GM19328 (cell line): ENCODE data around the gene VMO1.
"Not testable (repeated sequence)": the region's sequence is repeated elsewhere in the genome, so short reads cannot be mapped to it uniquely, and the experiment has no call there.

Experiments used
- ATAC-seq: cut with Tn5 transposase; IDR thresholded peaks from one replicate; pipeline ENCODE4 v1.9.1; 2021; ENCODE audit warnings: mild to moderate bottlenecking, moderate library complexity; ENCODE audit not compliant: unreplicated experiment

Gene VMO1, protein sequence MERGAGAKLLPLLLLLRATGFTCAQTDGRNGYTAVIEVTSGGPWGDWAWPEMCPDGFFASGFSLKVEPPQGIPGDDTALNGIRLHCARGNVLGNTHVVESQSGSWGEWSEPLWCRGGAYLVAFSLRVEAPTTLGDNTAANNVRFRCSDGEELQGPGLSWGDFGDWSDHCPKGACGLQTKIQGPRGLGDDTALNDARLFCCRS

DNA sequence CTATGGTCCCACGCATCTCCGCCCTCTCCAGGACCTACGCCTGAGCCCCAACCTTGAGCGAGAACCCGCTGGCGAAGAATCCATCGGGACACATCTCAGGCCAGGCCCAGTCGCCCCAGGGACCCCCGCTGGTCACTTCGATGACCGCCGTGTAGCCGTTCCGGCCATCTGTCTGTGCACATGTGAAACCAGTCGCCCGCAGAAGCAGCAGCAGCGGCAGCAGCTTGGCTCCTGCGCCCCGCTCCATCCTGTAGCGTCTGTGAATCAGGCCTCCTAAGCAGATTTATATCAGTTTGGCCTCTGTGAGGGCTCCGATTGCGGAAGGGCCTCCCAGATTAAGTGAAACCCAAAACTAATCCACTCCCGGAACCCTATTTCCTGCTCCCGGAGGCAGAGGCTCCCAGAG is at the start of gene VMO1:
Gene VMO1, minus strand, starts transcription at position 259 of the 406 bp plus-strand sequence. Its CDS starts 12 bp downstream, at position 247.
- no peak for ATAC-seq

GRCh38 chr17:4834681-4835020 is 48.5 kb upstream of the VMO1 start:
- ATAC-seq = no peak

- ATAC-seq = no peak
Observed at GRCh38 chr17:4833941-4834680, 47.9 kb upstream of the VMO1 start.

DNA sequence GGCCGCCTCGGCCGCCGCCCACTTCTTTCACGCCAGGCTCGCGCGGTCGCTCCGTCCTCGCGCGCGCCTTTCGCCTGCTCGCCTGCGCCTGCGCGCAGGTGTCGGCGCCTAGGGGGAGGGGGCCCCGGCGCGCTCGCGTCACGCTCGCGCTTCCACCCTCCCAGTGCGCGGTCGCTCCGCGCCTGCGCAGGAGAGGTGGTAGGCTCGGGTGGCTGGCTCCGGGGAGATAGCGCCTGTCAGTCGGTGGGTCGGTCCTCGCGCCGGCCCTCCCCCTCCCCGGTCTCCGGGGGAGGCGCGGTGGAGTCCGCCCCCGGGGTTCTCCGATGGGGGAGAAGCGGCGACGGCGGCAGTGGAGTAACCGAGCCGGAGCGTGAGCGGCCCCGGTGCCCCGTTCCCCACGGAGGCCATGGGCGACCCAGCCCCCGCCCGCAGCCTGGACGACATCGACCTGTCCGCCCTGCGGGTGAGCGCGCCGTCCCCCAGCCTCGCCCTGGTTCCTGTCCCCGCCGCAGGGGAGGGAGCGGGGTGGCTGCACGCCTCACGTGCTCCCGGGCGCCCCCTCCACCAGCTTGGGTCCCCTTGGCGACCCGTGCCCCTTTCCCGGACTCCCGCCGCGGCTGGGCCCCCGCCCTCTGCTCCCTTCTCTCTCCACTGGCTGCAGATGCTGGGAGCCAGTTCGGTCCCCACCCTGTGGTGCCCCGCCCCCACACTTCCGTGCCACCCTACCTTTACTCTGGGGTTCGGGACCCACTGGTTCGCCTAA is 47.2 kb upstream of the VMO1 start, which contains the start of gene MINK1:
Gene MINK1, plus strand, starts transcription at position 163 of the 763 bp plus-strand sequence. Its CDS starts 244 bp downstream, at position 407.
- peak; percentile 88 for ATAC-seq

GRCh38 chr17:4832829-4833177 is 46.6 kb upstream of the VMO1 start:
- ATAC-seq = not testable (repeated sequence)

GRCh38 chr17:4827399-4827798 is 41.2 kb upstream of the VMO1 start:
- no peak for ATAC-seq

GRCh38 chr17:4823373-4824089 is 37.4 kb upstream of the VMO1 start:
- no peak for ATAC-seq

DNA sequence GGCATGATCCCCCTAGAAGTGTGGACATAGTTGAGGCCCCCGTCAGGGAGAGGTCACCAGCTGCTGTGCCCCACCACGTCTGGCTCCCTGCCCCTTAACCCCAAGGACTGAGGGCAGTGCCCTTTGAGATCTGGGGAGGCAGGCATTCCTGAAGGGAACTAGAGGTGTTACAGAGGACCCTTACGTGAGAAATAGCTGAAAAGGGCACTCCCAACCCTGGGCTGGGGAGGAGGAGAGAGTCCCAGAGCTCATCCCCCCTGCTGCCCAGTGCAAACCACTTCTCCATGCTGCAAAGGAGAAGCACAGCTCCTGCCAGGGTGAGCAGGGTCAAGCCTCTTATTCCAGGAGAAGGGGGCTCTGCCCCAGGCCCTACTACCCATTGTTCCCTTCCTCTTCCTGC is 36.7 kb upstream of the VMO1 start:
- ATAC-seq = no peak

DNA sequence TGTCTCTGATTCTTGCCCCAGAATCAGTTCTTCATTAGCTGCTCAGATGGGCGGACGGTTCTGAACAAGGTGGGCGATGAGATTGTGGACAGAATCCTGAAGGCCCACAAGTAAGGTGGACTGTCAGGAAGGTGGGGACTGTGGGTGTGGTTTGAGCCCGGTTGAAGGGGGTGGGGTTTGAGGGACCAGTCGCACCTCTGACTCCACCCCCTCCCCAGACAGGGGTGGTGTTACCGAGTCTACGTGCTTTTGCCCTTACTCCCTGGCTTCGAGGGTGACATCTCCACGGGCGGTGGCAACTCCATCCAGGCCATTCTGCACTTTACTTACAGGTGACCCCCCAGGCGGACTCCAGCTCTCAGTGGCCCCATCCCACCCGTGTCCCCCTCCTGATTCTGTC is 32.1 kb upstream of the VMO1 start:
- no peak for ATAC-seq

DNA sequence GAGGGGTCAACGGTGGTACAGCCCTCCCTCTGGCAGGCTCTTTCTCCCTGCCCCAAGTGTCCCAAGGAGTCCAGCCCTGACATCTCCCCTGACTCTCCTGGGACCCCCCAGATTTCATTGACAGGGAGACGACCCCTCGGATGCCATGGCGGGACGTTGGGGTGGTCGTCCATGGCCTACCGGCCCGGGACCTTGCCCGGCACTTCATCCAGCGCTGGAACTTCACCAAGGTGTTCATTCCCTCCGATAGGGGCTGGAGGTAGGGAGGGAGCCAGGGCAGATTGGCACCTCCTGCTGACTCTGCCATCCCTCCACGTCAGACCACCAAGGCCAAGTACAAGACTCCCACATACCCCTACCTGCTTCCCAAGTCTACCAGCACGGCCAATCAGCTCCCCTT is 30.7 kb upstream of the VMO1 start:
- ATAC-seq = no peak

GRCh38 chr17:4815043-4815675 is 29.0 kb upstream of the VMO1 start:
- no peak for ATAC-seq

DNA sequence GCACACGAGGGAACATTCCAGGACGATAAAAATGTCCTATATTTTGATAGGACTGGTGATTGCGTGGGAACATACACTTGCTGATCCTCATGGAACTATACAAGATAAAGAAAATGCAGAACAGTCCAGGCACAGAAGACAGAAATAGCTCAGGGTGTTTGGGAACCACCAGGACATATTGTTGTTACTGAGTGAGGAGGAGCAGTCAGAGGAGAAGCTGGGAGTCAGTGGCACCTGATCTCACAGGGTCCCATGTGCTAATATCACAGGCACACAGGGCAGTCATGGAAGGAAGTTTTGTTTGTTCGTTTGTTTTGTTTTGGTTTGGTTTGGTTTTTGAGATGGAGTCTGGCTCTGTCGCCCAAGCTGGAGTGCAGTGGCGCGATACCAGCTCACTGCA is 26.5 kb upstream of the VMO1 start:
- no peak for ATAC-seq

GRCh38 chr17:4811471-4811870 is 25.3 kb upstream of the VMO1 start:
- ATAC-seq = no peak

DNA sequence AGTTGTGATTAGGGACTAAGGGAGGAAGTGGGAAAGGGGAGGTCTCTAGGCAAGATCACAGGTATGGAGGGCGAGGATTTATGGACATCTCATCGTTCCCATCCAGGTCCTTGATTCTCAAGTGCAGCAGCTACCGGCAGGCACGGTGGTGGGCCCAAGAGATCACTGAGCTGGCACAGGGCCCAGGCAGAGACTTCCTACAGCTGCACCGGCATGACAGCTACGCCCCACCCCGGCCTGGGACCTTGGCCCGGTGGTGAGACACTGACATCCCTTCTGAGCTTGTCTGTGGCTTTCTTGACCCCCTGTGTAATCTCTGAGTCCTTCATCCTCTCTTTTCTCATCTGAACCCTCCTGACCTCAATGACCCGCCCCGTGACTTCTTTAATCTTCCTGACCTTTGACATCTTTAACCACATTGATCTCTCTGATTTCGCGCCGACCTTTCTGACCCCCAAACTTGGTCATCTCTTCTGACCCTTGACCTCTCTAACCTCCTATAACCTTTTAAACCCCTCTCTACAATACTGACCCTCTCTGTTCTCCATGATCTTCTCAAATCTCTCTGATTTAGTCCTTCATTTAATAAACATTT is 24.6 kb upstream of the VMO1 start:
- no peak for ATAC-seq

GRCh38 chr17:4808378-4808767 is 22.2 kb upstream of the VMO1 start:
- ATAC-seq = no peak

DNA sequence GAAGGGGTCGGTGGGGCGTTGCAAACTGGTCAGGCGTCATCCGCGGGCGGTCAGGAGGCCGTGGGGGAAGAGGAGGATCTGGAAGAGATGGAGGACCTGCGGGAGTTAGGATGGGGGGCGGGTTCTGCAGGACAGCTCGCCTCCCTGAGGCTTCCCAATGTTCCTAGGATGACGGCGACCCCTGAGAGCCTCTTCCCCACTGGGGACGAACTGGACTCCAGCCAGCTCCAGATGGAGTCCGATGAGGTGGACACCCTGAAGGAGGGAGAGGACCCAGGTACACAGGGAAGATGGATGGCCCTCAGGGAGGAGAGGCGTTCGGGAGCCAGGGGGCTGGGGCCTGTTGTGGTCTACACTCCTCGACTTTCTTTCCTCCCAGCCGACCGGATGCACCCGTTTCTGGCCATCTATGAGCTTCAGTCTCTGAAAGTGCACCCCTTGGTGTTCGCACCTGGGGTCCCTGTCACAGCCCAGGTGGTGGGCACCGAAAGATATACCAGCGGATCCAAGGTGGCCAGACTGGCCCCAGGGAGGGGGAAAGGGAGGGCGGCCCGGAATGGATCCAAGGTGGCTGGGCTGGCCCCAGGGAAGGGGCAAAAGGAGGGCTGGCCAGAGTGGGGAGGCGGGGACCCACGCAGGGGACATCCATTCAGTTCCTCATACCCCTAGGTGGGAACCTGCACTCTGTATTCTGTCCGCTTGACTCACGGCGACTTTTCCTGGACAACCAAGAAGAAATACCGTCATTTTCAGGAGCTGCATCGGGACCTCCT is 21.6 kb upstream of the VMO1 start:
- no peak for ATAC-seq

DNA sequence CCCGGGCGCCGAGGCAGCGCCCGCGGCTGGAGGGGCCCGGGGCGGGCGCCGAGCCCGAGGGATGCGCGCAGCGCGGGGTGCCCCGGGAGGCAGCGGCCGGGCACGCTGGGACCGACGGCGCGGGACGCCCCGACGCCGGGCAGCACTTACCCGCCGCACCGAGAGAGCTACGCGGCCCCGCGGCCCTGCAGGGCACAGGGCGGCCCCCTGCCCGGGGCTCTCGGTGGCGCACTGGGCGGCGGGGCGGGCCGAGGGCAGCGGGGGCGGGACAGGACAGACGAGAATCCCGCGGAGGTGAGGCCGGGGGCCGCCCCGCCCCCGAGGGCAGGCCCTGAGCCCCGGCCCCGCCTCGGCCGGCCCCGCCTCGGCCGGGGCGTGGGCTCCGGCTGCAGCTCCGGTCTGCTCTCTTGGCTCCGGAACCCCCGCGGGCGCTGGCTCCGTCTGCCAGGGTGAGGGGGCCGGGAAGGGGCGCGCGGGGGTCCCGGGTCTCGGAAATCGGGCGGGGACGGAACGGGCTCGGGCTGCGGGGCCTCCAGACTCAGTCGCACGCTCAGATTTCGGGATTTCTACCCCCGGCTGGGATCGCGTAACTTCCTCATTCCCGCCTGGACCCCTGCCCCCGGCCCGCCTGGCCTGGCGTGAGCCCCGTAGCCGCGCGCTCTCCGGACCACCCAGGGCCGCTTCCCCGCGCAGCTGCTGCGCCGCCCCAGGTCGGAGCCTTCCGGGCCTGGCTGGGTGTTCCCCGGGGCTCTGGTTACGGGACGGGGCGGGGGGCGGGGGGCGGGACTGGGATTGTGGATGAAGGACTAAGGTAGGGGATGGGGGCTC is 20.8 kb upstream of the VMO1 start, which contains the start of gene PLD2:
Gene PLD2, plus strand, starts transcription at position 376 of the 828 bp plus-strand sequence. CDS start 621 bp downstream, outside the sequence.
- ATAC-seq = peak; percentile 95

DNA sequence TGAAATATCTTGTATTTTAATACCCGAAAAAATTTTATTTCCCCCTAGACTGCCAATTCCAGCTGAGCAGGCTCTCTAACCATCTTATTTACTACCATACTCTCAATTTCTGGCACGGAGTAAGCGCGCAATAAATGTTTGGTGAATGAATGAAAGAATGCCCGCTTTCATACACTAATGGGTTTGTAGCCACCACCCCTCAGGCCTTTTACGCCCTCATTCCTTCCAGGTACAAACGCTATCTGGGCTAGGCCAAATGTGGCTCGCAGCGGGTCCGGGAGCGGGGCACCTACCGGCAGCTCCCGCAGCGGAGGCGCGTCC is 20.3 kb upstream of the VMO1 start:
- ATAC-seq = no peak

- no peak for ATAC-seq
Observed at GRCh38 chr17:4802228-4802627, 16.1 kb upstream of the VMO1 start, which contains the start of gene C17orf114. Gene C17orf114, minus strand, starts transcription at chr17:4802328.
